GM18867 (cell line): ENCODE measurements around the gene EXD3.
"Not testable (repeated sequence)": the region's sequence is repeated elsewhere in the genome, so short reads cannot be mapped to it uniquely, and the experiment has no call there.

Experiments used
- ATAC-seq: cut with Tn5 transposase; IDR thresholded peaks from one replicate; pipeline ENCODE4 v1.9.1; 2021; ENCODE audit warnings: mild to moderate bottlenecking, moderate library complexity; ENCODE audit not compliant: unreplicated experiment

EXD3 gene

DNA sequence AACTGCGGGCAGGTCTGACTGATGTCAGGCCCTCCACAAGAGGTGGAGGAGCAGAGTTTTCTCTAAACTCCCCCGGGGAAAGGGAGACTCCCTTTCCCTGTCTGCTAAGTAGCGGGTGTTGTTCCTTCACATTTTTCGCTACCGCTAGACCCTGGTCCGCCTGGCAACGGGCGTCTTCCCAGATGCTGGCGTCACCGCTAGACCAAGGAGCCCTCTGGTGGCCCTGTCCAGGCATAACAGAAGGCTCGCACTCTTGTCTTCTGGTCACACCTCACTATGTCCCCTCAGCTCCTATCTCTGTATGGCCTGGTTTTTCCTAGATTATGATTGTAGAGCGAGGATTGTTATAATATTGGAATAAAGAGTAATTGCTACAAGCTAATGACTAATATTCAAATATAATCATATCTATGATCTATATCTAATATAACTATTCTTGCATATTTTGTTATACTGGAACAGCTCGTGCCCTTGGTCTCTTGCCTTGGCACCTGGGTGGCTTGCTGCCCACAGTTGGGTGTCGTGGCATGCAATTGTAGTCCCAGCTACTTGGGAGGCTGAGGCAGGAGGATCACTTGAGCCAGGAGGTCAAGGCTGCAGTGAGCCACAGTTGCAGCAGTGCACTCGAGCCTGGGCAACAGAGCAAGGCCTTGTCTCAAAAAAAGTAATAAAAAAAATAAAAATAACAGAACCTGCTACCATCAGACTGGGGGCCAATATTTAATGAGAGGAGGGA lies 160.6 kb downstream of the EXD3 start:
- ATAC-seq = not testable (repeated sequence)
